ENCODE measurements around the gene PPP1R15A.

GRCh38 chr19:48899781-48900476 is 27.7 kb downstream of the PPP1R15A start, which contains the start of gene NUCB1:
- TF ChIP-seq EP300 (IDR thresholded peaks at IDR 0.05; ENCODE audit: borderline replicate concordance in 1 of 2, low read depth in 2 of 2, low read length in 2 of 2): no peak
- no peak for TF ChIP-seq GTF2F1 (IDR thresholded peaks at IDR 0.05; ENCODE audit: borderline replicate concordance, low read depth, low read length)
- TF ChIP-seq SIN3A (conservative IDR thresholded peaks at IDR 0.05 in 1 of 2, IDR thresholded peaks at IDR 0.05 in 1 of 2; ENCODE audit: low read depth in 1 of 2, low read length in 2 of 2): peak in 1 of 2 experiments; percentile 28; a peak in 1 of 4 replicates
- TF ChIP-seq MAX (IDR thresholded peaks at IDR 0.05): 0 out of 2 replicates have a peak, but pooled peaks have one; percentile 44
- TF ChIP-seq TCF12 (IDR thresholded peaks at IDR 0.05; ENCODE audit: low read depth, low read length): no peak
- no peak for TF ChIP-seq USF2 (IDR thresholded peaks at IDR 0.05; ENCODE audit: low read length)
- TF ChIP-seq JUND (IDR thresholded peaks at IDR 0.05; ENCODE audit: low read length): no peak

Measured in H1 (cell line).